Measurements from ENCODE around the gene ENPP3.

Gene ENPP3

DNA sequence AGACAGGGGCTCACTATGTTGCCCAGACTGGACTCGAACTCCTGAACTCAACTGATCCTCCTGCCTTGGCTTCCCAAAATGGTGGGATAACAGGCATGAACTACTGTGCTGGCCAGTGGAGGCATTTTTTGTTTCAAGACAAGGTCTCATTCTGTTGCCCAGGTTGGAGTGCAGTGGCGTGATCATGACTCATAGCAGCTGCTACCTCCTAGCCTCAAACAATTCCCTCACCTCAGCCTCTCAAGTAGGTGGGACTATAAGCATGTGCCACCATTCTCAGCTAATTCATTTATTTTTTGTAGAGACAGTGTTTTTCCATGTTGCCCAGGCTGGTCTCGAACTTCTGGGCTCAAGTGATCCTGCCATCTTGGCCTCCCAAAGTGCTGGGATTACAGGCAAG lies 17.2 kb downstream of the ENPP3 start:
- DNase-seq (ENCODE audit: insufficient read length, low spot score), result no peak
- TF ChIP-seq TAF1 (IDR thresholded peaks at IDR 0.05; ENCODE audit: low read depth, low read length), result no peak
- no peak for TF ChIP-seq POLR2A (IDR thresholded peaks at IDR 0.05; ENCODE audit: low read depth, low read length)
- TF ChIP-seq SPI1 (IDR thresholded peaks at IDR 0.05; ENCODE audit: low read depth, low read length), result no peak
- TF ChIP-seq PAX5 (IDR thresholded peaks at IDR 0.05; ENCODE audit: insufficient read depth, low read length, severe bottlenecking), result no peak
- TF ChIP-seq POU2F2 (IDR thresholded peaks at IDR 0.05; ENCODE audit: low read depth, low read length), result no peak
- TF ChIP-seq POLR2AphosphoS5 (IDR thresholded peaks at IDR 0.05; ENCODE audit: low read depth, low read length), result no peak
- FAIRE-seq, result no peak

DNA sequence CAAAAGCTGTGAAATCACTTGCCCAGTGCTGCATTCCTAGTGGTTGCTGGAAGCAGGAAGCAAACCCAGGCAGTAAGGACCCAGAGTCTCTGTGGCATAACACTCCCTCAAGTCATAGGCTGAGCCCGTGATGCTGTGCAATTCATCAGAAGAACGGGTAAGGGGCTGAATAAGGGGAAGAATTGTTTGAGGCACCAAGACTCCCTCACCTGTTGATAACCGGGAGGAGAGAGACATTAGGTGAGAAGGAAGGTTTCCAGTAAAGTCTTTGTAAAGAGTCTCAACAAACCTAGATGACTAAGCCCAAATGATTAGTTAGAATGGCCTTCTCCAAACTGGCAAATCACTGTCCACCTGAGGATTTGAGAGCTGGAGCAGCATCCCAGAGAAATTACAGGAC lies 18.3 kb downstream of the ENPP3 start:
- FAIRE-seq (no peak), DNase-seq (ENCODE audit: insufficient read length, low spot score) (no peak)

DNA sequence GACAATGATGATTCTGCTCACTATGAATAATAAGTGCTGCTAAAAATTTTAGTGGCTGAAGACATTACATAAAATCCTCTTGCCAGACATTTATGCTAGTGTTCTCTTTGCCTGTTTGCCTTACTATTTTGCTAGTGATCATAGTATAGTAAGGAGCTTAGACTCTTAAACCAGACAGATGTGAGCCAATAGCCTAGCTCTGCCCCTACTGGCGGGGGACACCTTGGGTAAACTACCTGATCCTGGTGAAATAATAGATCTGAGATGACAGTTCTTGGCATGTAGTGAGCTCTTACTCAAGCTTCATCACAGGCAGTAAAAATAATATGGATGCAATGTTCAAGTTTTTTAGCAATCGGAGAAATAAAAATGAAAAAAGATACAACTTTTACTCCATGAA lies 18.8 kb downstream of the ENPP3 start:
- FAIRE-seq (no peak), DNase-seq (ENCODE audit: insufficient read length, low spot score) (no peak)
- no peak for TF ChIP-seq PAX5 (IDR thresholded peaks at IDR 0.05; ENCODE audit: insufficient read depth, low read length, severe bottlenecking)
- no peak for TF ChIP-seq POU2F2 (IDR thresholded peaks at IDR 0.05; ENCODE audit: low read depth, low read length)
- no peak for TF ChIP-seq POLR2A (IDR thresholded peaks at IDR 0.05; ENCODE audit: low read depth, low read length)
- TF ChIP-seq TAF1 (IDR thresholded peaks at IDR 0.05; ENCODE audit: low read depth, low read length), result no peak
- no peak for TF ChIP-seq POLR2AphosphoS5 (IDR thresholded peaks at IDR 0.05; ENCODE audit: low read depth, low read length)
- no peak for TF ChIP-seq SPI1 (IDR thresholded peaks at IDR 0.05; ENCODE audit: low read depth, low read length)

More for the DNA sequence above, 18.3 kb downstream of the ENPP3 start:
- TF ChIP-seq TAF1 (IDR thresholded peaks at IDR 0.05; ENCODE audit: low read depth, low read length), result no peak
- TF ChIP-seq POLR2AphosphoS5 (IDR thresholded peaks at IDR 0.05; ENCODE audit: low read depth, low read length), result no peak
- no peak for TF ChIP-seq SPI1 (IDR thresholded peaks at IDR 0.05; ENCODE audit: low read depth, low read length)
- no peak for TF ChIP-seq POU2F2 (IDR thresholded peaks at IDR 0.05; ENCODE audit: low read depth, low read length)
- no peak for TF ChIP-seq POLR2A (IDR thresholded peaks at IDR 0.05; ENCODE audit: low read depth, low read length)
- no peak for TF ChIP-seq PAX5 (IDR thresholded peaks at IDR 0.05; ENCODE audit: insufficient read depth, low read length, severe bottlenecking)

DNA sequence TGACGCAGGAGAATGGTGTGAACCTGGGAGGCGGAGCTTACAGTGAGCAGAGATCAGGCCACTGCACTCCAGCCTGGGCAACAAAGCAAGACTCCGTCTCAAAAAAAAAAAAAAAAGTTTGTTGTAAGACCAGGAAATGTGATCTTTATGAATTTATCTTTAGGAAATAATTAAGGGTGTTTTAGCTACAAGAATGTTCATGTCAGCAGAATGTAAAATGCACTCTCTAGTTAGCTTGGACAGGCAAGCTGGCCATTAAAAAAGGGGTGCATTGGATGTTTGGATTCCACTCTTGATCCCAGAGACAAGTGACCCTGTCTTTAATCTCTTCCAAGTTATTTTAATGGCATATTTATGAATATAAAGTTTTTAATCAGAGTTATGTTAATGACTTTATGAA lies 19.6 kb downstream of the ENPP3 start:
- TF ChIP-seq POLR2AphosphoS5 (IDR thresholded peaks at IDR 0.05; ENCODE audit: low read depth, low read length), result no peak
- TF ChIP-seq TAF1 (IDR thresholded peaks at IDR 0.05; ENCODE audit: low read depth, low read length), result no peak
- TF ChIP-seq PAX5 (IDR thresholded peaks at IDR 0.05; ENCODE audit: insufficient read depth, low read length, severe bottlenecking), result no peak
- TF ChIP-seq POLR2A (IDR thresholded peaks at IDR 0.05; ENCODE audit: low read depth, low read length), result no peak
- TF ChIP-seq SPI1 (IDR thresholded peaks at IDR 0.05; ENCODE audit: low read depth, low read length), result no peak
- no peak for TF ChIP-seq POU2F2 (IDR thresholded peaks at IDR 0.05; ENCODE audit: low read depth, low read length)
- DNase-seq (ENCODE audit: insufficient read length, low spot score) (no peak), FAIRE-seq (no peak)

DNA sequence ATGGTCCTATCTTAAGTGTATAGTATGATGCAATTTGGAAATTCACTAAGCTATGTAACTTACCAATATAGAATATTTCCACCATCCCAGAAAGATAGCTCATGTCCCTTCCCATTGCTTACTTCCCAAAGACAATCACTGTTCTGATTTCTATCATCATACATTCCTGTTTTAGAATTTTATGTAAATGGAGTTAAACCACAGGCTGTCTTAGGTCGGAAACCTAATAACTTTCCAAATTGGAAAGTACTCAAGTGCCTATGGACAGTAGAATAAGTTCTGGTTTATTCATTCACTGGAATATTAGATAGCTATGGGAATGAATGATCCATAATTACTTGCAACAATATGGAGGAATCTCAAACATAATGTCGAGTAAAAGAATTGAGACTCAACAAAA lies 20.1 kb downstream of the ENPP3 start:
- FAIRE-seq, result no peak
- no peak for TF ChIP-seq TAF1 (IDR thresholded peaks at IDR 0.05; ENCODE audit: low read depth, low read length)
- TF ChIP-seq POLR2A (IDR thresholded peaks at IDR 0.05; ENCODE audit: low read depth, low read length), result no peak
- no peak for TF ChIP-seq POLR2AphosphoS5 (IDR thresholded peaks at IDR 0.05; ENCODE audit: low read depth, low read length)
- no peak for TF ChIP-seq POU2F2 (IDR thresholded peaks at IDR 0.05; ENCODE audit: low read depth, low read length)
- no peak for TF ChIP-seq PAX5 (IDR thresholded peaks at IDR 0.05; ENCODE audit: insufficient read depth, low read length, severe bottlenecking)
- TF ChIP-seq SPI1 (IDR thresholded peaks at IDR 0.05; ENCODE audit: low read depth, low read length), result no peak
- DNase-seq (ENCODE audit: insufficient read length, low spot score), result no peak

DNA sequence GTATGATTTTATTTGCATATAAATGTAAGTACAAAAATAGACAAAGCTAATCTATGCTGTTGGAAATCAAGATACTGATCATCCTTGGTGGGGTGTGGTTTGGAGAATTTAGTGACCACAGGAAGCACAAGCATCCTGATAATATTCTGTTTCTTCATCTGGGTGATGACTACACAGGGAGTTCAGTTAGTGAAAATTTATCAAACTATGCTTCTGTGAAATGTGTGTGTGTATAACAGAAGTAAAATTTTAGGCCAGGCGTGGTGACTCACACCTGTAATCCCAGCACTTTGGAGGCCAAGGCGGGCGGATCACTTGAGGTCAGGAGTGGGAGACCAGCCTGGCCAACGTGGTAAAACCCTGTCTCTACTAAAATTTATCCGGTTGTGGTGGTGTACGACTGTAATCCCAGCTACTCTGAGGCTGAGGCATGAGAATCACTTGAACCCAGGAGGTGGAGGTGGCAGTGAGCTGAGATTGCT lies 20.6 kb downstream of the ENPP3 start:
- FAIRE-seq (no peak), DNase-seq (ENCODE audit: insufficient read length, low spot score) (no peak)
- TF ChIP-seq PAX5 (IDR thresholded peaks at IDR 0.05; ENCODE audit: insufficient read depth, low read length, severe bottlenecking) (no peak), POLR2AphosphoS5 (IDR thresholded peaks at IDR 0.05; ENCODE audit: low read depth, low read length) (no peak), POLR2A (IDR thresholded peaks at IDR 0.05; ENCODE audit: low read depth, low read length) (no peak), SPI1 (IDR thresholded peaks at IDR 0.05; ENCODE audit: low read depth, low read length) (no peak), TAF1 (IDR thresholded peaks at IDR 0.05; ENCODE audit: low read depth, low read length) (no peak), POU2F2 (IDR thresholded peaks at IDR 0.05; ENCODE audit: low read depth, low read length) (no peak)

DNA sequence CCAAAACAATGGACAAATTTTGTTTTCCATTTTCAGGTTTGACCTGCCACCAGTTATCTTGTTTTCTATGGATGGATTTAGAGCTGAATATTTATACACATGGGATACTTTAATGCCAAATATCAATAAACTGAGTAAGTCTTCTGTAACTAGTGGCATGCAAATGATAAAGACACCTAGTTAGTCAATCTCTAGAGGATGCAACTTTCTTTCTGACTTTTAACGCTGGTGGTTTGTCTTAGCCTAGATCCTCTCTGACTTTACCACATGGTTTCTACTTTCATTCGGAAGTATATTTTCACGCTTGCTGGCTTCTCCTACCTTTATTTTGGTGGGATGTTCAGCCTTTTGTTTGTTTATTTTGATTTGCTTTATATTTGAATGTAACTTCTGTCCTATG lies 21.2 kb downstream of the ENPP3 start:
- TF ChIP-seq POU2F2 (IDR thresholded peaks at IDR 0.05; ENCODE audit: low read depth, low read length) (no peak), PAX5 (IDR thresholded peaks at IDR 0.05; ENCODE audit: insufficient read depth, low read length, severe bottlenecking) (no peak), POLR2AphosphoS5 (IDR thresholded peaks at IDR 0.05; ENCODE audit: low read depth, low read length) (no peak), SPI1 (IDR thresholded peaks at IDR 0.05; ENCODE audit: low read depth, low read length) (no peak), TAF1 (IDR thresholded peaks at IDR 0.05; ENCODE audit: low read depth, low read length) (no peak), POLR2A (IDR thresholded peaks at IDR 0.05; ENCODE audit: low read depth, low read length) (no peak)

DNA sequence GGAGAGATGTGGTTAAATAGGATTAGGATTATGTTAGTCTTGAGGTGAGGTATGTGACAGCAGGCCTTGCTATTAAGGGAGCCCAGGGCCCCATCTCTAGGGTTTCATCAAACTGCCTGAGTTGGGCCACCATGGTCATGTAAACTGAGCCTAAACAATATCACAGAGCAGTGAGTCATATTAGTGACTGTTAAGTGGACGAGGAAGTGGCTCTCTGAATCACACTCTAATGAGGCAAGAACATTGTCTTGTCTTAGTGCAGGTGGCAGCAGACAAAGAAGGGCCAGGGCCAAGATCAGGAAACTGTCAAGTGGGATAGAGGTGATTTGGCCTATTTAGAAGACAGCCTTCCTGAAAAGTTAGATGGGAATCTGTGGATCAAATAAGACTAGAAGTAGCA lies 23.1 kb downstream of the ENPP3 start:
- TF ChIP-seq TAF1 (IDR thresholded peaks at IDR 0.05; ENCODE audit: low read depth, low read length) (no peak), POLR2A (IDR thresholded peaks at IDR 0.05; ENCODE audit: low read depth, low read length) (no peak), SPI1 (IDR thresholded peaks at IDR 0.05; ENCODE audit: low read depth, low read length) (no peak), POU2F2 (IDR thresholded peaks at IDR 0.05; ENCODE audit: low read depth, low read length) (no peak), PAX5 (IDR thresholded peaks at IDR 0.05; ENCODE audit: insufficient read depth, low read length, severe bottlenecking) (no peak), POLR2AphosphoS5 (IDR thresholded peaks at IDR 0.05; ENCODE audit: low read depth, low read length) (no peak)
- DNase-seq (ENCODE audit: insufficient read length, low spot score) (no peak), FAIRE-seq (no peak)

More for the DNA sequence above, 21.2 kb downstream of the ENPP3 start:
- DNase-seq (ENCODE audit: insufficient read length, low spot score) (no peak), FAIRE-seq (no peak)

DNA sequence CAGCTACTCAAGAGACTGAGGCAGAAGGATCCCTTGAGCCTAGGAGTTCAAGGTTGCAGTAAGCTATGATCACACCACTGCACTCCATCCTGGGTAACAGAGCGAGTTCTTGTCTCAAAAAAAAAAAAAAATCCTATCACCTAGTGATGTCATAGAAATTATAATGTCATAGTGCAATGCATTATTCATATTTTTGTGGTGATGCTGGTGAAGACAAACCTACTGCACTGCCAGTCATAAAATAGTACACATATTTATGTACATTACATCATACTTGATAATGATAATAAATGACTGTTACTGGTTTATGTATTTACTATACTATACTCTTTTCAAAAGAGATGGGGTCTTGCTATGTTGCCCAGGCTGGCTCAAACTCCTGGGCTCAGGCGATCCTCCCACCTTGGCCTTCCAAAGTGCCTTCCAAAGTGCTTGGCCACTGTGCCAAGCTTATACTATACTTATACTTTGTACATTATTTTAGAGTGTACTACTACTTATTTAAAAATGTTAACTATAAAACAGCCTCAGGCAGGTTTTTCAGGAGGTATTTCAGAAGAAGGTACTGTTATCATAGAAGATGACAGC lies 26.6 kb downstream of the ENPP3 start:
- DNase-seq (ENCODE audit: insufficient read length, low spot score), result no peak
- FAIRE-seq, result no peak
- TF ChIP-seq POLR2AphosphoS5 (IDR thresholded peaks at IDR 0.05; ENCODE audit: low read depth, low read length) (no peak), SPI1 (IDR thresholded peaks at IDR 0.05; ENCODE audit: low read depth, low read length) (no peak), POU2F2 (IDR thresholded peaks at IDR 0.05; ENCODE audit: low read depth, low read length) (no peak), TAF1 (IDR thresholded peaks at IDR 0.05; ENCODE audit: low read depth, low read length) (no peak), POLR2A (IDR thresholded peaks at IDR 0.05; ENCODE audit: low read depth, low read length) (no peak), PAX5 (IDR thresholded peaks at IDR 0.05; ENCODE audit: insufficient read depth, low read length, severe bottlenecking) (no peak)

All from GM12891 (cell line).